Fibroblast of skin of right quadriceps (primary cell): ENCODE results near the gene KCNJ10.

Experiments
- DNase-seq: peaks from one replicate; pipeline ENCODE4 v3.0.0-alpha.2; 2013

KCNJ10 gene

DNA sequence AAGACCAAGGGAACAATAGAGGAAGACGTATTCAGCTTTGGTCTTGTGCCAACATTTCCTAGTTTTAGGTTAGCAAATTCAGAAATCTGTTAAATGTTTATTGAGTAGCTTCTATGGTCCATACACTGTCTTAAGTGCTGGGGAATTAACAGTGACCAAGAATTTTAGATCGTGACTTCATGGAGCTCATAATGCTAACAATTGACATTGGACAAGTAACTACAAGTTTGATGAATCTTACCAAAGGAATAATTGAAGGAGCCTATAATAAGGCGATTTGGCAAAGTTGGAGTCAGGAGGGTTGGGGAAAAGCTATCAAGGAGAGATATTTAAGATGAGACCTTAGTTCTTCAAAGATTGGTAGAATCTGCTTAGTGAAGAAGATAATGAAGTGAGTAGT lies 114.5 kb downstream of the KCNJ10 start:
- no peak for DNase-seq

DNA sequence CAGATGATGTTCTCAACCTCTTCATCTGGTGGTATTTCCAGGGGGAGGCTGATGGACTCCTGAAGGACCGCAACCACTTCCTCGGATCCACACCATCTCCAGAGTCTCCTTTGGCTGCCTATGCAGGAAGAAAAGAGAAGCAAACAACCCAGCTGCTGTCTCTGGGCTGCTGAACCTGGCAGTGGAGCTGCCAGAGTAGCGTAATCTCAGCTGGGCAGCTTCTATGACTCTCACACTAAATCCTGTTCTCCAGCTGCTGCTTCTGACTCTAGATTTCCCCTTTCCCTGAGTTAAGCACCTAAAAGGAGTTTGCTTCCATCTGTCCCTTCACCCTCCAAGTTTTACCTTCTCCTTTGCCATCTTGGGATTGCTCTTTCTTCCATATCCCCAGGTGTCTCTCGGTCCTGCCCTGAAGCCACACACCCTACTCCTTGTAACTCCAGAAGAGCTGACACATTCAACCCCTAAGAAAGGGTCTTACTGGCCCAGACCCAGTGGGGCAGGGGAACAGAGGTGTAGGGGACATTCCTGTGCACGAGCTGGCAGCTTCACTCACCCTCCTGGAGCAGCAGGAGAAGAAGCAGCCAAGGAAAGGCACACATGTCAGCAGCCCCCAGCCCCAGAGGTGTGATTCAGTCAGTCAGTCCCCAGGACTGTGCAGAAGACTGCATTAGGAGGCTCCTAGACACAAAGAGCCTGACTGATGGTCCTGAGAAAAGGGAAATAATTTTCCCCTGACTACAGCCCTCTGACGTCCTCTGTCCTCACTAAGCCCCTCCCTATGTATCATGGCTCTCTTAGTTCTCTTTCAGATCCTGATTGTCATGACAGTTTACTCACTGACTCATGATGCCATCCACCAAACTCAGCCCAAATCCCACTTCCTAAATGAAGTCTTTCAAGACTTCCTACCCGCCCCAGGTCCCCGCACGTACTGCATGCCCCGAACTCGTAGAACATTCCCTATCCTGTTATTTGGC lies 116.1 kb downstream of the KCNJ10 start, which contains the start of gene SLAMF9:
Gene SLAMF9 (minus strand): TSS at position 702 of the 980 bp plus-strand sequence. CDS start 100 bp downstream, at position 602.
- DNase-seq = peak; percentile 53

- no peak for DNase-seq
Observed at GRCh38 chr1:159952932-159953331, 117.0 kb downstream of the KCNJ10 start.

- DNase-seq = no peak
Observed at GRCh38 chr1:159951551-159951950, 118.4 kb downstream of the KCNJ10 start.

DNA sequence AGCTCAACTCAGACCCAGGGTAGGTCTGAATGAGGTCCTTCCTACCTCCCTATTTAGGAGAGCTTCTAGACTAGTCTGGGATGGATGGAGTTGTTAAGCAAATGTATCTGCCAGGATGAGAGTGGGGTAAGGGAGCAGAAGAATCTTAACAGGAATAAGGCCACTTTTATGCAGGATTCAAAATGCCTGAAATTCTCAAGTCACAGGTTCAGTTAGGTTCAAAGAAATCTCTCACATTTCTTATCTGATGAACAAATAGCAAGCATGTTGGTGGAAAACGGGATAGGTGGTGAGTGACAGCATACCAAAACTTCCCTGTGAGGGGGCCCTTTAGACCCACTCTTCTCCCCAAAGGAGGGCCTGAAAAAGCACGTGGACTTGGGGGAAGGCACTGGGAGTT lies 118.9 kb downstream of the KCNJ10 start:
- no peak for DNase-seq

DNA sequence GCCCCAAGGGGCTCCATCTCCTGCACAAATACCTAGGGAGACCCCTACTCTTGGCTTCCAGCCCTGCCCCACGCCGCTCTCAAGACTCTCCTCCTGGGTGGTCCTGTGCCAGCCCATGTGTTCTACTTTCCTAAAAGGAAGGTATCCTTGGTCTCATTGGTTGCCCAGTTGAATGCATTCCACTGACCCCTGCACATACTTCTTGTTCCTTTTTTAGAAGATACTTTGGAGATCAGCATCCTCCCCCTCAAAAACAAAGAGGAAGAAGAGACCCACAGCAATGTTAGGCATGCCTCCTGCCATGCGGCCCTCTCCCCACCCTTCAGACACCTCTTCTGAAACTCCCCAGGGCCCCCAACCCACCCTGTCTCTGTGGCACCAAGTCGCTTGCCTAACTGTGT lies 120.0 kb downstream of the KCNJ10 start:
- no peak for DNase-seq

- no peak for DNase-seq
Observed at GRCh38 chr1:159949123-159949522, 120.8 kb downstream of the KCNJ10 start.
